HEK293T (cell line): ENCODE measurements around the gene FTL.

Experiments used
- FOXA1 ChIP-seq: fragments of 450-650 bp; IDR thresholded peaks from 2 replicates; pipeline ENCODE4 v1.6.1; 2016; ENCODE audit warnings: mild to moderate bottlenecking
- FOXK2 ChIP-seq: fragments of 450-650 bp; IDR thresholded peaks from 2 replicates; pipeline ENCODE4 v1.6.1; 2016; ENCODE audit warnings: mild to moderate bottlenecking
- FOXM1 ChIP-seq: fragments of 450-650 bp; IDR thresholded peaks from 2 replicates; pipeline ENCODE4 v1.6.1; 2017; ENCODE audit warnings: mild to moderate bottlenecking, borderline replicate concordance
- HDGF ChIP-seq: fragments of 450-650 bp; IDR thresholded peaks from 2 replicates; pipeline ENCODE4 v1.6.1; 2017; ENCODE audit warnings: antibody characterized with exemption, borderline replicate concordance
- SP1 ChIP-seq: fragments of 450-650 bp; IDR thresholded peaks from 2 replicates; pipeline ENCODE4 v1.6.1; 2017
- SUZ12 ChIP-seq: fragments of 450-650 bp; IDR thresholded peaks from 2 replicates; pipeline ENCODE4 v1.6.1; 2016; ENCODE audit warnings: mild to moderate bottlenecking

DNA sequence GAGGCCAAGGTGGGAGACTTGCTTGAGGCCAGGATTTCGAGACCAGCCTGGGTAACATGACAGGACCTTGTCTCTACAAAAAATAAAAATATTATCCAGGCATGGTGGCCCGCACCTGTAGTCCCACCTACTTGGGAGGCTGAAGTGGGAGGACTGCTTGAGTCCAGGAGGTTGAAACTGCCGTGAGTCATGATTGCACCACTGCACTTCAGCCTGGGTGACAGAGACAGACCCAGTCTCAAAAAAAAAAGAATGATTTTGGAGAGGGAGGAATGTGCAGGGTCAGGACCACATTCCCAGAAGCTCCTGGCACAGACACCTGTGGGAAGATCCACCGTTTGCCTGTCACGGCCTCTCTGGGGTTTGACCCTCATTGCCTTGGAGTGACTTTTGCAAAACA, 19.7 kb upstream of the FTL start:
- TF ChIP-seq HDGF = no peak
- TF ChIP-seq FOXK2 = no peak
- no peak for TF ChIP-seq SP1
- TF ChIP-seq FOXA1 = no peak
- TF ChIP-seq FOXM1 = no peak
- no peak for TF ChIP-seq SUZ12
